ENCODE results near the gene DUSP28.

DUSP28 gene

DNA sequence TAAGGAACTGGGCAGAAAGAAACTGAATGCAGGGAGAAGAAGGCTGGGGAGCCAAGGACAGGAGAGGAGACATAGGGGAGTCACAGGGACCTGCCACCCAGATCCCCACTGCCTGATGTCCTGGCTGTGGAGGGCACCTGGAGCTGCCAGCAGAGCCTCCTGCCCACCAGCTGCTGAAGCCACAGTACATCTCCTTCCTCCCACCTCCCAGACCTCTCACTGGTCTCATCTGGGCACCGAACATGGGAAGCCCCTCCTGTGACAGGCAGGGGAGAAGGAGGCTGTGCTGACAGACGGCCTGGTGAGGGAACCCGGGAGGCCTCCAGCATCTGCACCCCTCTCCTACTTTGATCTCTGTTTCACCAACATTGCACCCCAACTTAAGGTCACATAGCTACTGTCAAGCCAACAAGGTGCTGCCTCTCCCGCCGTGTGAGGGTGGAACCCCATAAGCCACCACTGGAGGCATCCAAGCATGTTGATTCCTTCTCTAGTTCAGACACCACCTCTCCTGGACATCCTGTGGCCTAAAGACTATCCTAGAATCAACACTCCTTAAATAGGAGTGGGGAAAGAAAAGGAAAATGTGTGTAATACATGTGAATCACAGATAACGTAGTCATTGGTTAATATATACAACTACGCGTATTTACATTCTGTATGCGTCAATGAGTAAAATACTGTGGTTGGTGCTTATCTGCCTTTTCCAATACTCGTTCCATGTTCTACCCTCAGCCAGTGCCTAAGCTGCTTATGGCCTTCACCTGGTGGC lies 4.6 kb downstream of the DUSP28 start:
- no peak for DNase-seq (ENCODE audit: insufficient read length, low spot score)
- FAIRE-seq: peak; percentile 84

DNA sequence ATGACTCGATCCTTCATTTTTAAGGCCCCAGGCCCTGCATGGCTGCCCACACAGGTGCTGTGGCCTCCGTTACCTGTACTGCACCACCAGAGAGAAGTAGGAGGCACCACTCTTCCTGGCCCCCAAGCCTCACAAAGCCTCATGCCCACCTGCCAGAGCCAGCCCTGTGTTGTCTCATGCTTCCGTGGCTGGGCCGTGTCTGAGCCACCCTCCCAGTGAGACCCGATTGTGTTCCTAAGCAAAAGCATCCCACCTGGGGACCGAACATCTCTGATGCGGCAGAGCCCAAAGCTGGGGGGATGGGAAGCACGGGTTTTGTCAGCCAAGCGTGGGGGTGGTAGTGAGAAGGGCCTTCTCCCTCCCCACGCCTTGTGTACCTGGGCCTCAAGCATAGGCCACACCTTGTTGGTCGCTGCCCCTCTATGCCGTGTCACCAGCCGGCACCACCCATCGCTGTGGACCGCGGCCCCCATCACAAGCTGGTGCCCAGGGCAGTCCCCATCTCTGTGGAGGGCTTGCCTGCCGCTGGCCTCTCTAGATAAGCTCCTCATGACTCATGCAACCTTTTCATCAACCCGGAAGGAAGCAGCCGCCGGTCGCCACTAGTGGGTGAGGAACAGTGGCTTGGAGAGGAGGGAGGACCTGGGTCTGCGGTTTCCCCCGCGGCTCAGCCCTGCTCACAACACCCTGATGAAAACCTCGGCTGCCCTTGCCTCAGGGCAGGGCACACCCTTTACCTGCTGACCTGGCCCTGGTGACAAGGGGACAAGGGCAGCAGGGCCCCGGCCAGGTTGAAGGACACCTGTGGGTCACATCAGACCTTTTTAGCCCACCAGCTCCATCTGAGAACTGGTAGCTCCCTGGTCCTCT lies 5.4 kb downstream of the DUSP28 start:
- no peak for TF ChIP-seq PAX5 (IDR thresholded peaks at IDR 0.05; ENCODE audit: insufficient read depth, low read length, severe bottlenecking)
- TF ChIP-seq SPI1 (IDR thresholded peaks at IDR 0.05; ENCODE audit: low read depth, low read length): peak; percentile 38; the same call in 1 of the 2 replicates
- TF ChIP-seq POLR2A (IDR thresholded peaks at IDR 0.05; ENCODE audit: low read depth, low read length): peak; percentile 62
- TF ChIP-seq POU2F2 (IDR thresholded peaks at IDR 0.05; ENCODE audit: low read depth, low read length): peak; percentile 65; the same call in 1 of the 2 replicates
- TF ChIP-seq TAF1 (IDR thresholded peaks at IDR 0.05; ENCODE audit: low read depth, low read length): peak; percentile 71; the same call in 1 of the 2 replicates
- no peak; the same call in 1 of the 2 replicates for TF ChIP-seq POLR2AphosphoS5 (IDR thresholded peaks at IDR 0.05; ENCODE audit: low read depth, low read length)
- FAIRE-seq (peak; percentile 85), DNase-seq (ENCODE audit: insufficient read length, low spot score) (no peak)

More for the DNA sequence above, 4.6 kb downstream of the DUSP28 start:
- TF ChIP-seq POLR2A (IDR thresholded peaks at IDR 0.05; ENCODE audit: low read depth, low read length) (0 out of 2 replicates have a peak, but pooled peaks have one; percentile 5), POLR2AphosphoS5 (IDR thresholded peaks at IDR 0.05; ENCODE audit: low read depth, low read length) (0 out of 2 replicates have a peak, but pooled peaks have one; percentile 35), SPI1 (IDR thresholded peaks at IDR 0.05; ENCODE audit: low read depth, low read length) (no peak), POU2F2 (IDR thresholded peaks at IDR 0.05; ENCODE audit: low read depth, low read length) (0 out of 2 replicates have a peak, but pooled peaks have one; percentile 24)

- DNase-seq (ENCODE audit: insufficient read length, low spot score) (peak; percentile 80), FAIRE-seq (peak; percentile 82)
- TF ChIP-seq POLR2A (IDR thresholded peaks at IDR 0.05; ENCODE audit: low read depth, low read length) (0 out of 2 replicates have a peak, but pooled peaks have one; percentile 36), POU2F2 (IDR thresholded peaks at IDR 0.05; ENCODE audit: low read depth, low read length) (0 out of 2 replicates have a peak, but pooled peaks have one; percentile 14), SPI1 (IDR thresholded peaks at IDR 0.05; ENCODE audit: low read depth, low read length) (no peak)
Measured at GRCh38 chr2:240566203-240567136, 6.3 kb downstream of the DUSP28 start.

DNA sequence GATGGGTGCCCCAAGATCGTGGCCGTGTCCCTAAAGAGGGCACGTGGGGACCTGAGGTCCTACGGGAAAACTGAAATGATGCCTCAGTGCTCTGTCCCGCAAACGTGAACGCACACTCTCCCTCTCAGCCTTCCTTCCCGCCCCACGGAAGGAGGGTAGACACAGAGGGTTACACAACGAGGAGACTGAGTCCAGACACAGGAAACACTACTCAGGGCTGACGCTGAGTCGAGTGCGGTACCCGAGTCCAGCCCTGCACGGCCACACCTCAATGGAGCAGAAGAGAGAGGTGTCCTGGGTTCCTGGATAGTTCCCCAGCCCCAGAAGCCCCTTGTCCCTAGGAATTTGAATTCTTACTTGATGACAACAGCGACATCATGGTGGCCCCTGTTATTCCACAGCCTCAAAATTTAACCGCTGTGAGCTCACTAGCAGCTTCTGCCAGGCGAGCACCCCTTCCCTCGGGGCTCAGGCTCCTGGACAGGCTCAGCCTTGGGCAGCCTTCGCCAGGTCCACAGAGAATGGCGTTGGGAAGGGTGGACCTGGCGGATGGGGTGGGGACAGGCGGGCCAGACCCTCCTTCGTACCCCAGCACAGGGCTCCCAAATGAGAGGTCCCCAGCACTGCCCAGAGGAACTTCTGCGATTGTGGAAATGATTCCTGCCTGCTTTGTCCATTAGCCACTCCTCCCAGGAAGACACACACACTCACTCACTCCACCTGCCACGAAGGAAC lies 7.1 kb downstream of the DUSP28 start:
- TF ChIP-seq PAX5 (IDR thresholded peaks at IDR 0.05; ENCODE audit: insufficient read depth, low read length, severe bottlenecking) (no peak), SPI1 (IDR thresholded peaks at IDR 0.05; ENCODE audit: low read depth, low read length) (no peak)
- FAIRE-seq (peak; percentile 20), DNase-seq (ENCODE audit: insufficient read length, low spot score) (no peak)

- no peak for TF ChIP-seq TAF1 (IDR thresholded peaks at IDR 0.05; ENCODE audit: low read depth, low read length)
- no peak; the same call in 1 of the 2 replicates for TF ChIP-seq POLR2AphosphoS5 (IDR thresholded peaks at IDR 0.05; ENCODE audit: low read depth, low read length)
- no peak for TF ChIP-seq POU2F2 (IDR thresholded peaks at IDR 0.05; ENCODE audit: low read depth, low read length)
- no peak for TF ChIP-seq POLR2A (IDR thresholded peaks at IDR 0.05; ENCODE audit: low read depth, low read length)
- no peak for TF ChIP-seq SPI1 (IDR thresholded peaks at IDR 0.05; ENCODE audit: low read depth, low read length)
- no peak for TF ChIP-seq PAX5 (IDR thresholded peaks at IDR 0.05; ENCODE audit: insufficient read depth, low read length, severe bottlenecking)
- peak; percentile 86 for FAIRE-seq
- peak; percentile 70 for DNase-seq (ENCODE audit: insufficient read length, low spot score)
Measured at GRCh38 chr2:240567872-240568677, 7.9 kb downstream of the DUSP28 start, which contains the start of gene RNPEPL1. TSS of gene RNPEPL1 (plus strand) at chr2:240568484. CDS start at chr2:240568587, 103 bp downstream.

DNA sequence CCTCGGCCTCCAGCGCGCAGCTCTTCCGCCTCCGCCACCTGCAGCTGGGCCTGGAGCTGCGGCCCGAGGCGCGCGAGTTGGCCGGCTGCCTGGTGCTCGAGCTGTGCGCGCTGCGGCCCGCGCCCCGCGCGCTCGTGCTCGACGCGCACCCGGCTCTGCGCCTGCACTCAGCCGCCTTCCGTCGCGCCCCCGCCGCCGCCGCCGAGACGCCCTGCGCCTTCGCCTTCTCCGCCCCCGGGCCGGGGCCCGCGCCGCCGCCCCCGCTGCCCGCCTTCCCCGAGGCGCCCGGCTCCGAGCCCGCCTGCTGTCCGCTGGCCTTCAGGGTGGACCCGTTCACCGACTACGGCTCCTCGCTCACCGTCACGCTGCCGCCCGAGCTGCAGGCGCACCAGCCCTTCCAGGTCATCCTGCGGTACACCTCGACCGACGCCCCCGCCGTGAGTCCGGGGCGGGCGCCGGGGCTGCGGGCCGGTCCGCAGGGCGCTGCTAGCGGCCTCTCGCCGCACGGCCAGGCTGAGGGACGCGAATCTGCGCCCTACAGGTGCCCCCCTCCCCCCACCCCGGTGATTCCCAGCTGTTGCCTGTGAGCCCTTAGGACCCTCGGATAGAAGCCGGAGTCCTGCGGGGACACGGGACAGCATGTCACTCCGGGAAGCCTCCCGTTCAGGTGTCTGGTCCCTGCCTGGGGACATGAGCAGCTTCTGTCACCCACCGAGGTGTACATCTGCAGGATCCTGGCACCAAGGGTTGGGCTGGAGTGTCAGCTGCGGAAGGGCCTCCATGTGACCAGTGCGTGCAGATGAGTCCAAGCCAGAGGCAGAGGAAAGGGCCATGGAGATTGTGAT lies 8.7 kb downstream of the DUSP28 start:
- DNase-seq (ENCODE audit: insufficient read length, low spot score) (peak; percentile 68), FAIRE-seq (peak; percentile 90)
- TF ChIP-seq PAX5 (IDR thresholded peaks at IDR 0.05; ENCODE audit: insufficient read depth, low read length, severe bottlenecking) (no peak), TAF1 (IDR thresholded peaks at IDR 0.05; ENCODE audit: low read depth, low read length) (no peak), POLR2A (IDR thresholded peaks at IDR 0.05; ENCODE audit: low read depth, low read length) (no peak)

- no peak for FAIRE-seq
- DNase-seq (ENCODE audit: insufficient read length, low spot score): no peak
- TF ChIP-seq POLR2A (IDR thresholded peaks at IDR 0.05; ENCODE audit: low read depth, low read length): no peak
- no peak for TF ChIP-seq POU2F2 (IDR thresholded peaks at IDR 0.05; ENCODE audit: low read depth, low read length)
- no peak for TF ChIP-seq POLR2AphosphoS5 (IDR thresholded peaks at IDR 0.05; ENCODE audit: low read depth, low read length)
- TF ChIP-seq PAX5 (IDR thresholded peaks at IDR 0.05; ENCODE audit: insufficient read depth, low read length, severe bottlenecking): no peak
- TF ChIP-seq TAF1 (IDR thresholded peaks at IDR 0.05; ENCODE audit: low read depth, low read length): no peak
- no peak for TF ChIP-seq SPI1 (IDR thresholded peaks at IDR 0.05; ENCODE audit: low read depth, low read length)
Measured at GRCh38 chr2:240569523-240569997, 9.4 kb downstream of the DUSP28 start.

All from GM12891 (cell line).